ENCODE results near the gene NUAK1. TPM values are rescaled to one million over a fixed set of nuclear protein-coding genes. Genes with fewer than 3 reads are reported as not detected.
"Not testable (repeated sequence)": the region's sequence is repeated elsewhere in the genome, so short reads cannot be mapped to it uniquely, and the experiment has no call there.

The NUAK1 gene
- total RNA-seq, 2 experiments from 2014 or later: not detected

GRCh38 chr12:106144847-106145246 lies 6.1 kb upstream of the NUAK1 start:
- Mint-ChIP-seq H3K4me1 (ENCODE audit: low read depth) (no peaks in the 10 kb centered on the region), H3K4me3 (no peak overlapping the region), H3K36me3 (ENCODE audit: low read depth) (no peaks in the 10 kb centered on the region), H3K27ac (no peak overlapping the region), H3K27me3 (ENCODE audit: low read depth) (peaks cover 44% of the 10 kb centered on the region), H3K9me3 (no peaks in the 10 kb centered on the region)
- intact Hi-C loops (cut with micrococcal nuclease): no loop called here
- DNase-seq: no peak
- CTCF ChIA-PET: interaction anchor here (0.6 to 1.3 kb wide), 3 partner anchors 9 to 1074 kb away, joined by 3 read pairs; no protein-coding TSS in a partner anchor

- CTCF ChIA-PET: no interaction called here
- no peaks in the 10 kb centered on the region for H3K9me3 Mint-ChIP-seq
- H3K36me3 Mint-ChIP-seq (ENCODE audit: low read depth): no peaks in the 10 kb centered on the region
- H3K27me3 Mint-ChIP-seq (ENCODE audit: low read depth): peaks cover 50% of the 10 kb centered on the region
- no peak overlapping the region for H3K4me3 Mint-ChIP-seq
- no peak overlapping the region for H3K27ac Mint-ChIP-seq
- DNase-seq: no peak
- peaks cover 2% of the 10 kb centered on the region for H3K4me1 Mint-ChIP-seq (ENCODE audit: low read depth)
- intact Hi-C loops (cut with micrococcal nuclease): no loop called here
Measured at GRCh38 chr12:106142591-106143261, 4.0 kb upstream of the NUAK1 start.

- H3K27me3 Mint-ChIP-seq (ENCODE audit: low read depth): peaks cover 58% of the 10 kb centered on the region
- H3K4me3 Mint-ChIP-seq; H3K27ac Mint-ChIP-seq; H3K4me1 Mint-ChIP-seq (ENCODE audit: low read depth); H3K36me3 Mint-ChIP-seq (ENCODE audit: low read depth); DNase-seq; intact Hi-C loops (cut with micrococcal nuclease); H3K9me3 Mint-ChIP-seq: not testable (repeated sequence)
- CTCF ChIA-PET: interaction anchor here (0.5 to 1.3 kb wide), 2 partner anchors 82 to 723 kb away, joined by 3 to 5 read pairs; no protein-coding TSS in a partner anchor
Measured at GRCh38 chr12:106141920-106142319, 3.2 kb upstream of the NUAK1 start.

- Mint-ChIP-seq H3K4me3 (no peak overlapping the region), H3K27me3 (ENCODE audit: low read depth) (peaks cover 62% of the 10 kb centered on the region), H3K27ac (no peak overlapping the region), H3K36me3 (ENCODE audit: low read depth) (no peaks in the 10 kb centered on the region), H3K9me3 (no peaks in the 10 kb centered on the region), H3K4me1 (ENCODE audit: low read depth) (peaks cover 3% of the 10 kb centered on the region)
- CTCF ChIA-PET: interaction anchor here (1.3 kb wide), 1 partner anchor 82 kb away, joined by 5 read pairs; no protein-coding TSS in a partner anchor
- no peak for DNase-seq
- intact Hi-C loops (cut with micrococcal nuclease): no loop called here
Measured at GRCh38 chr12:106141452-106141851, 2.7 kb upstream of the NUAK1 start.

- CTCF ChIA-PET: interaction anchor here (1.3 kb wide), 1 partner anchor 83 kb away, joined by 5 read pairs; no protein-coding TSS in a partner anchor
- peaks cover 63% of the 10 kb centered on the region for H3K27me3 Mint-ChIP-seq (ENCODE audit: low read depth)
- peaks cover 3% of the 10 kb centered on the region for H3K4me1 Mint-ChIP-seq (ENCODE audit: low read depth)
- no peak for DNase-seq
- H3K4me3 Mint-ChIP-seq: no peak overlapping the region
- intact Hi-C loops (cut with micrococcal nuclease): no loop called here
- H3K36me3 Mint-ChIP-seq (ENCODE audit: low read depth): no peaks in the 10 kb centered on the region
- no peak overlapping the region for H3K27ac Mint-ChIP-seq
- H3K9me3 Mint-ChIP-seq: no peaks in the 10 kb centered on the region
Measured at GRCh38 chr12:106141003-106141402, 2.2 kb upstream of the NUAK1 start.

GRCh38 chr12:106140223-106140986 lies 1.7 kb upstream of the NUAK1 start:
- Mint-ChIP-seq H3K4me3 (peak overlapping the region; percentile 0), H3K27me3 (ENCODE audit: low read depth) (peaks cover 60% of the 10 kb centered on the region), H3K36me3 (ENCODE audit: low read depth) (no peaks in the 10 kb centered on the region), H3K4me1 (ENCODE audit: low read depth) (peaks cover 3% of the 10 kb centered on the region), H3K9me3 (no peaks in the 10 kb centered on the region), H3K27ac (no peak overlapping the region)
- intact Hi-C loops (cut with micrococcal nuclease): no loop called here
- CTCF ChIA-PET: no interaction called here
- no peak for DNase-seq

- H3K4me1 Mint-ChIP-seq (ENCODE audit: low read depth): peaks cover 3% of the 10 kb centered on the region
- no peak overlapping the region for H3K4me3 Mint-ChIP-seq
- H3K27ac Mint-ChIP-seq: no peak overlapping the region
- peak; percentile 24 for DNase-seq
- intact Hi-C loops (cut with micrococcal nuclease): loop anchor here (5.0 to 10.0 kb wide), 2 partner anchors 143 to 1935 kb away; no protein-coding TSS in a partner anchor
- no peaks in the 10 kb centered on the region for H3K9me3 Mint-ChIP-seq
- H3K27me3 Mint-ChIP-seq (ENCODE audit: low read depth): peaks cover 64% of the 10 kb centered on the region
- no peaks in the 10 kb centered on the region for H3K36me3 Mint-ChIP-seq (ENCODE audit: low read depth)
- CTCF ChIA-PET: interaction anchor here (7.2 kb wide), 1 partner anchor 719 kb away, joined by 41 read pairs; no protein-coding TSS in a partner anchor
Measured at GRCh38 chr12:106139422-106140171, 843 bp upstream of the NUAK1 start.

GRCh38 chr12:106138357-106138632 lies 459 bp downstream of the NUAK1 start:
- H3K27ac Mint-ChIP-seq: no peak overlapping the region
- H3K4me3 Mint-ChIP-seq: peak overlapping the region; percentile 51
- no peaks in the 10 kb centered on the region for H3K9me3 Mint-ChIP-seq
- peaks cover 67% of the 10 kb centered on the region for H3K27me3 Mint-ChIP-seq (ENCODE audit: low read depth)
- peak; percentile 10 for DNase-seq
- intact Hi-C loops (cut with micrococcal nuclease): loop anchor here (5.0 to 10.0 kb wide), 2 partner anchors 144 to 1933 kb away; no protein-coding TSS in a partner anchor
- no peaks in the 10 kb centered on the region for H3K36me3 Mint-ChIP-seq (ENCODE audit: low read depth)
- CTCF ChIA-PET: interaction anchor here (0.8 to 7.2 kb wide), 3 partner anchors 16 to 717 kb away, joined by 3 to 41 read pairs (median 3); no protein-coding TSS in a partner anchor
- H3K4me1 Mint-ChIP-seq (ENCODE audit: low read depth): peaks cover 3% of the 10 kb centered on the region

- DNase-seq: peak; percentile 8
- intact Hi-C loops (cut with micrococcal nuclease): loop anchor here (5.0 to 10.0 kb wide), 2 partner anchors 145 to 1933 kb away; no protein-coding TSS in a partner anchor
- CTCF ChIA-PET: interaction anchor here (0.6 to 7.2 kb wide), 9 partner anchors 10 to 1136 kb away, joined by 3 to 41 read pairs (median 4); no protein-coding TSS in a partner anchor
- H3K9me3 Mint-ChIP-seq: no peaks in the 10 kb centered on the region
- H3K4me1 Mint-ChIP-seq (ENCODE audit: low read depth): peaks cover 3% of the 10 kb centered on the region
- peaks cover 68% of the 10 kb centered on the region for H3K27me3 Mint-ChIP-seq (ENCODE audit: low read depth)
- no peak overlapping the region for H3K27ac Mint-ChIP-seq
- H3K36me3 Mint-ChIP-seq (ENCODE audit: low read depth): no peaks in the 10 kb centered on the region
- H3K4me3 Mint-ChIP-seq: peak overlapping the region; percentile 51
Measured at GRCh38 chr12:106137530-106138356, 1.0 kb downstream of the NUAK1 start.

- Mint-ChIP-seq H3K27me3 (ENCODE audit: low read depth) (peaks cover 57% of the 10 kb centered on the region), H3K36me3 (ENCODE audit: low read depth) (no peaks in the 10 kb centered on the region), H3K4me1 (ENCODE audit: low read depth) (peaks cover 3% of the 10 kb centered on the region), H3K4me3 (no peak overlapping the region), H3K9me3 (no peaks in the 10 kb centered on the region), H3K27ac (no peak overlapping the region)
- intact Hi-C loops (cut with micrococcal nuclease): loop anchor here (1.0 to 10.0 kb wide), 5 partner anchors 88 to 1931 kb away; no protein-coding TSS in a partner anchor
- DNase-seq: peak; percentile 86
- CTCF ChIA-PET: interaction anchor here (0.7 to 7.2 kb wide), 15 partner anchors 9 to 761 kb away, joined by 3 to 41 read pairs (median 3); no protein-coding TSS in a partner anchor
Measured at GRCh38 chr12:106136263-106136662, 2.5 kb downstream of the NUAK1 start.

GRCh38 chr12:106135781-106136180 lies 3.0 kb downstream of the NUAK1 start:
- CTCF ChIA-PET: interaction anchor here (0.7 to 7.2 kb wide), 13 partner anchors 10 to 720 kb away, joined by 3 to 41 read pairs (median 4); no protein-coding TSS in a partner anchor
- intact Hi-C loops (cut with micrococcal nuclease): loop anchor here (1.0 to 10.0 kb wide), 5 partner anchors 89 to 1931 kb away; no protein-coding TSS in a partner anchor
- Mint-ChIP-seq H3K4me3 (no peak overlapping the region), H3K4me1 (ENCODE audit: low read depth) (peaks cover 3% of the 10 kb centered on the region), H3K27me3 (ENCODE audit: low read depth) (peaks cover 54% of the 10 kb centered on the region), H3K27ac (no peak overlapping the region), H3K9me3 (no peaks in the 10 kb centered on the region), H3K36me3 (ENCODE audit: low read depth) (no peaks in the 10 kb centered on the region)
- DNase-seq: no peak
